GM23338 (cell line): Measurements from ENCODE around the gene SERTAD3. TPM values are rescaled to one million over a fixed set of nuclear protein-coding genes. Genes with fewer than 3 reads are reported as not detected.

ENCODE experiments used
- ATAC-seq: fragments of 200-7000 bp; cut with Tn5 transposase; 3 replicates; pipeline ENCODE4 v1.9.1; 2020
- DNase-seq: peaks from one replicate; pipeline ENCODE4 v3.0.0-alpha.2; 2015; ENCODE audit warnings: low spot score
- H2AFZ ChIP-seq: fragments of 200-600 bp; sonication (generic); 2 replicates; pipeline ENCODE4 v1.8.0; 2016; ENCODE audit warnings: antibody characterized with exemption, mild to moderate bottlenecking, moderate library complexity
- H3F3A ChIP-seq: fragments of 200-600 bp; sonication (generic); replicated peaks from 2 replicates; pipeline ENCODE4 v1.8.0; 2017; ENCODE audit warnings: antibody characterized with exemption, mixed run types, low read depth
- H3K27ac ChIP-seq: fragments of 200-600 bp; sonication (generic); 2 replicates; pipeline ENCODE4 v1.6.1; 2016; ENCODE audit warnings: low read depth
- H3K27me3 ChIP-seq: fragments of 200-600 bp; sonication (generic); 2 replicates; pipeline ENCODE4 v1.8.0; 2016; ENCODE audit warnings: mild to moderate bottlenecking, mixed run types, moderate library complexity; ENCODE audit not compliant: insufficient read depth
- H3K36me3 ChIP-seq: fragments of 200-600 bp; sonication (generic); 2 replicates; pipeline ENCODE4 v1.8.0; 2016; ENCODE audit warnings: mild to moderate bottlenecking; ENCODE audit not compliant: insufficient read depth
- H3K4me1 ChIP-seq: fragments of 200-600 bp; sonication (generic); 2 replicates; pipeline ENCODE4 v1.8.0; 2016; ENCODE audit warnings: mild to moderate bottlenecking, moderate library complexity; ENCODE audit not compliant: insufficient read depth
- H3K4me2 ChIP-seq: fragments of 200-600 bp; sonication (generic); 2 replicates; pipeline ENCODE4 v1.7.1; 2017; ENCODE audit warnings: mixed run types
- H3K4me3 ChIP-seq: fragments of 200-600 bp; sonication (generic); 2 replicates; pipeline ENCODE4 v1.6.1; 2016; ENCODE audit warnings: mixed run types
- H3K79me2 ChIP-seq: fragments of 200-600 bp; sonication (generic); replicated peaks from 2 replicates; pipeline ENCODE4 v1.8.0; 2017; ENCODE audit warnings: mild to moderate bottlenecking; ENCODE audit not compliant: insufficient read depth
- H3K9me2 ChIP-seq: fragments of 200-600 bp; sonication (generic); 2 replicates; pipeline ENCODE4 v1.8.0; 2017; ENCODE audit not compliant: insufficient read depth
- H4K20me1 ChIP-seq: fragments of 200-600 bp; sonication (generic); replicated peaks from 2 replicates; pipeline ENCODE4 v1.8.0; 2017; ENCODE audit warnings: mild to moderate bottlenecking; ENCODE audit not compliant: insufficient read depth
- H3K27ac Mint-ChIP-seq: 2 replicates; pipeline ENCODE4 v1.8.0; 2020; ENCODE audit warnings: inconsistent platforms, mild to moderate bottlenecking, moderate library complexity, mixed read lengths
- H3K27me3 Mint-ChIP-seq: 3 replicates; pipeline ENCODE4 v1.8.0; 2022; ENCODE audit warnings: low read depth, mild to moderate bottlenecking, moderate library complexity, mixed read lengths, inconsistent platforms; ENCODE audit not compliant: insufficient read depth, poor library complexity
- H3K36me3 Mint-ChIP-seq: 3 replicates; pipeline ENCODE4 v1.8.0; 2021; ENCODE audit warnings: low read depth, mild to moderate bottlenecking, inconsistent platforms, moderate library complexity, mixed read lengths
- H3K4me1 Mint-ChIP-seq: 3 replicates; pipeline ENCODE4 v1.8.0; 2020; ENCODE audit warnings: mild to moderate bottlenecking, inconsistent platforms, mixed read lengths
- H3K4me3 Mint-ChIP-seq: 3 replicates; pipeline ENCODE4 v1.8.0; 2021; ENCODE audit warnings: moderate library complexity, mild to moderate bottlenecking, inconsistent platforms, mixed read lengths
- H3K9me3 Mint-ChIP-seq: 3 replicates; pipeline ENCODE4 v1.8.0; 2020; ENCODE audit warnings: moderate library complexity, mild to moderate bottlenecking, inconsistent platforms, mixed read lengths
- CREB1 ChIP-seq: fragments of 250-450 bp; sonication (Bioruptor Pico); IDR thresholded peaks from 2 replicates; pipeline ENCODE4 v1.5.0; 2020; ENCODE audit warnings: low read depth, mild to moderate bottlenecking, moderate library complexity
- ETS1 ChIP-seq: IDR thresholded peaks from 2 replicates; pipeline ENCODE4 v1.6.1; 2016; ENCODE audit warnings: antibody characterized with exemption
- EZH2 ChIP-seq: fragments of 200-600 bp; sonication (generic); IDR thresholded peaks from one replicate; pipeline ENCODE4 v1.8.0; 2017; ENCODE audit warnings: antibody characterized with exemption, mild to moderate bottlenecking, low read depth; ENCODE audit not compliant: unreplicated experiment
- JUNB ChIP-seq: IDR thresholded peaks from one replicate; pipeline ENCODE4 v1.6.1; 2016; ENCODE audit warnings: antibody characterized with exemption; ENCODE audit not compliant: unreplicated experiment
- NANOG ChIP-seq: IDR thresholded peaks from 2 replicates; pipeline ENCODE4 v1.6.1; 2016; ENCODE audit warnings: antibody characterized with exemption, borderline replicate concordance
- POLR2AphosphoS5 ChIP-seq: IDR thresholded peaks from 2 replicates; pipeline ENCODE4 v1.6.1; 2016; ENCODE audit warnings: antibody characterized with exemption, low read depth
- REST ChIP-seq: IDR thresholded peaks from one replicate; pipeline ENCODE4 v1.6.1; 2018; ENCODE audit warnings: antibody characterized with exemption; ENCODE audit not compliant: unreplicated experiment
- STAT1 ChIP-seq: IDR thresholded peaks from one replicate; pipeline ENCODE4 v1.6.1; 2016; ENCODE audit warnings: antibody characterized with exemption; ENCODE audit not compliant: unreplicated experiment
- ZNF114 ChIP-seq: fragments of 250-450 bp; sonication (Bioruptor Pico); IDR thresholded peaks from 2 replicates; pipeline ENCODE4 v1.5.0; 2020; ENCODE audit warnings: mild to moderate bottlenecking, moderate library complexity
- ZNF331 ChIP-seq: fragments of 250-450 bp; sonication (Bioruptor Pico); IDR thresholded peaks from 2 replicates; pipeline ENCODE4 v1.5.0; 2020; ENCODE audit warnings: low read depth, mild to moderate bottlenecking, moderate library complexity
- polyA plus RNA-seq: library from polyadenylated mRNA; unstranded; fragments of >200 nt; fragmentation: Nextera tagmentation; extraction: Ambion mirVana; gene quantifications from 2 replicates; pipeline ENCODE4 v1.2.1, GENCODE V29; 2016
- total RNA-seq: library from RNA; depleted of rRNA; stranded (reverse); fragments of >200 nt; shearing (Covaris generic); gene quantifications from 2 replicates; pipeline ENCODE4 v1.2.3, GENCODE V29; 2014
- TF ChIP-seq, protein P1 (sequence below): fragments of 250-450 bp; sonication (Bioruptor Pico); IDR thresholded peaks from 2 replicates; pipeline ENCODE4 v1.5.0; 2020; ENCODE audit warnings: mild to moderate bottlenecking, moderate library complexity

SERTAD3 gene
- total and polyA plus RNA-seq, 2 experiments from 2014 or later = 15.4 to 24.1 TPM

DNA sequence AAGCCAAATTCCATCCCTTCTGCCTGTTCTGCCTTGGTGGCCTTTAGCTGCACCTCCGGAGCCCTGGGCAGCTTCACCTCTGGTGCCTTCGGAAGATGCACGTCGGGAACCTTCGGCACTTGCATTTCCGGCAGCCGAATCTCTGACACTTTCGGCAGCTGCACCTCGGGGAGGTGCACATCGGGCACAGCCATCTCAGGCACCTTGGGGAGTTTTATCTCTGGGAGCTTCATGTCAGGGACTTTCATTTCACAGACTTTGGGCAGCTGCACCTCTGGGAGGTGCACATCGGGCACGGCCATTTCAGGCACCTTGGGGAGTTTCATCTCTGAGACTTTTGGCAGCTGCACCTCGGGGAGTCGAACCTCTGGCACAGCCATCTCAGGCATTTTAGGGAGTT is 48.2 kb downstream of the SERTAD3 start:
- Mint-ChIP-seq H3K9me3 (no peaks in the 10 kb centered on the region; the same call in 2 of the 3 replicates), H3K4me3 (no peak overlapping the region), H3K4me1 (peaks cover 16% of the 10 kb centered on the region), H3K36me3 (no peaks in the 10 kb centered on the region), H3K27me3 (peaks cover 25% of the 10 kb centered on the region), H3K27ac (no peak overlapping the region)
- Histone ChIP-seq H3K4me2 (no peak overlapping the region), H3K9me2 (no peaks in the 10 kb centered on the region), H3K36me3 (no peaks in the 10 kb centered on the region), H3K27me3 (peaks cover 16% of the 10 kb centered on the region), H4K20me1 (no peaks in the 10 kb centered on the region), H3K4me1 (no peaks in the 10 kb centered on the region), H3K79me2 (no peaks in the 10 kb centered on the region), H3F3A (peaks cover 4% of the 10 kb centered on the region), H3K4me3 (no peak overlapping the region), H2AFZ (no peak overlapping the region), H3K27ac (no peak overlapping the region)
- no peak for ATAC-seq
- DNase-seq = no peak
- TF ChIP-seq POLR2AphosphoS5 = no peak
- no peak for TF ChIP-seq STAT1
- no peak for TF ChIP-seq ETS1
- TF ChIP-seq EZH2 = no peak
- no peak for TF ChIP-seq ZNF114 (CRISPR knock-in tag)
- TF ChIP-seq ZNF331 = no peak
- TF ChIP-seq JUNB = no peak
- no peak for TF ChIP-seq CREB1 (CRISPR knock-in tag)
- no peak for TF ChIP-seq NANOG

- DNase-seq (no peak), ATAC-seq (no peak)
- no peak overlapping the region for H3K27ac ChIP-seq
- no peaks in the 10 kb centered on the region for H3K36me3 Mint-ChIP-seq
- H3K27me3 ChIP-seq = peaks cover 14% of the 10 kb centered on the region
- no peak overlapping the region for H3K4me2 ChIP-seq
- H3K27me3 Mint-ChIP-seq = peaks cover 29% of the 10 kb centered on the region
- no peak overlapping the region for H3K4me3 ChIP-seq
- H3K9me2 ChIP-seq = no peaks in the 10 kb centered on the region
- H3K27ac Mint-ChIP-seq = no peak overlapping the region
- H3K4me1 Mint-ChIP-seq = peaks cover 20% of the 10 kb centered on the region
- no peaks in the 10 kb centered on the region for H4K20me1 ChIP-seq
- H2AFZ ChIP-seq = no peak overlapping the region
- no peaks in the 10 kb centered on the region; the same call in 1 of the 2 replicates for H3K4me1 ChIP-seq
- H3K9me3 Mint-ChIP-seq = no peaks in the 10 kb centered on the region; the same call in 2 of the 3 replicates
- H3K4me3 Mint-ChIP-seq = no peak overlapping the region
- H3K36me3 ChIP-seq = no peaks in the 10 kb centered on the region
- no peaks in the 10 kb centered on the region for H3K79me2 ChIP-seq
- peaks cover 4% of the 10 kb centered on the region for H3F3A ChIP-seq
- TF ChIP-seq, protein P1, sequence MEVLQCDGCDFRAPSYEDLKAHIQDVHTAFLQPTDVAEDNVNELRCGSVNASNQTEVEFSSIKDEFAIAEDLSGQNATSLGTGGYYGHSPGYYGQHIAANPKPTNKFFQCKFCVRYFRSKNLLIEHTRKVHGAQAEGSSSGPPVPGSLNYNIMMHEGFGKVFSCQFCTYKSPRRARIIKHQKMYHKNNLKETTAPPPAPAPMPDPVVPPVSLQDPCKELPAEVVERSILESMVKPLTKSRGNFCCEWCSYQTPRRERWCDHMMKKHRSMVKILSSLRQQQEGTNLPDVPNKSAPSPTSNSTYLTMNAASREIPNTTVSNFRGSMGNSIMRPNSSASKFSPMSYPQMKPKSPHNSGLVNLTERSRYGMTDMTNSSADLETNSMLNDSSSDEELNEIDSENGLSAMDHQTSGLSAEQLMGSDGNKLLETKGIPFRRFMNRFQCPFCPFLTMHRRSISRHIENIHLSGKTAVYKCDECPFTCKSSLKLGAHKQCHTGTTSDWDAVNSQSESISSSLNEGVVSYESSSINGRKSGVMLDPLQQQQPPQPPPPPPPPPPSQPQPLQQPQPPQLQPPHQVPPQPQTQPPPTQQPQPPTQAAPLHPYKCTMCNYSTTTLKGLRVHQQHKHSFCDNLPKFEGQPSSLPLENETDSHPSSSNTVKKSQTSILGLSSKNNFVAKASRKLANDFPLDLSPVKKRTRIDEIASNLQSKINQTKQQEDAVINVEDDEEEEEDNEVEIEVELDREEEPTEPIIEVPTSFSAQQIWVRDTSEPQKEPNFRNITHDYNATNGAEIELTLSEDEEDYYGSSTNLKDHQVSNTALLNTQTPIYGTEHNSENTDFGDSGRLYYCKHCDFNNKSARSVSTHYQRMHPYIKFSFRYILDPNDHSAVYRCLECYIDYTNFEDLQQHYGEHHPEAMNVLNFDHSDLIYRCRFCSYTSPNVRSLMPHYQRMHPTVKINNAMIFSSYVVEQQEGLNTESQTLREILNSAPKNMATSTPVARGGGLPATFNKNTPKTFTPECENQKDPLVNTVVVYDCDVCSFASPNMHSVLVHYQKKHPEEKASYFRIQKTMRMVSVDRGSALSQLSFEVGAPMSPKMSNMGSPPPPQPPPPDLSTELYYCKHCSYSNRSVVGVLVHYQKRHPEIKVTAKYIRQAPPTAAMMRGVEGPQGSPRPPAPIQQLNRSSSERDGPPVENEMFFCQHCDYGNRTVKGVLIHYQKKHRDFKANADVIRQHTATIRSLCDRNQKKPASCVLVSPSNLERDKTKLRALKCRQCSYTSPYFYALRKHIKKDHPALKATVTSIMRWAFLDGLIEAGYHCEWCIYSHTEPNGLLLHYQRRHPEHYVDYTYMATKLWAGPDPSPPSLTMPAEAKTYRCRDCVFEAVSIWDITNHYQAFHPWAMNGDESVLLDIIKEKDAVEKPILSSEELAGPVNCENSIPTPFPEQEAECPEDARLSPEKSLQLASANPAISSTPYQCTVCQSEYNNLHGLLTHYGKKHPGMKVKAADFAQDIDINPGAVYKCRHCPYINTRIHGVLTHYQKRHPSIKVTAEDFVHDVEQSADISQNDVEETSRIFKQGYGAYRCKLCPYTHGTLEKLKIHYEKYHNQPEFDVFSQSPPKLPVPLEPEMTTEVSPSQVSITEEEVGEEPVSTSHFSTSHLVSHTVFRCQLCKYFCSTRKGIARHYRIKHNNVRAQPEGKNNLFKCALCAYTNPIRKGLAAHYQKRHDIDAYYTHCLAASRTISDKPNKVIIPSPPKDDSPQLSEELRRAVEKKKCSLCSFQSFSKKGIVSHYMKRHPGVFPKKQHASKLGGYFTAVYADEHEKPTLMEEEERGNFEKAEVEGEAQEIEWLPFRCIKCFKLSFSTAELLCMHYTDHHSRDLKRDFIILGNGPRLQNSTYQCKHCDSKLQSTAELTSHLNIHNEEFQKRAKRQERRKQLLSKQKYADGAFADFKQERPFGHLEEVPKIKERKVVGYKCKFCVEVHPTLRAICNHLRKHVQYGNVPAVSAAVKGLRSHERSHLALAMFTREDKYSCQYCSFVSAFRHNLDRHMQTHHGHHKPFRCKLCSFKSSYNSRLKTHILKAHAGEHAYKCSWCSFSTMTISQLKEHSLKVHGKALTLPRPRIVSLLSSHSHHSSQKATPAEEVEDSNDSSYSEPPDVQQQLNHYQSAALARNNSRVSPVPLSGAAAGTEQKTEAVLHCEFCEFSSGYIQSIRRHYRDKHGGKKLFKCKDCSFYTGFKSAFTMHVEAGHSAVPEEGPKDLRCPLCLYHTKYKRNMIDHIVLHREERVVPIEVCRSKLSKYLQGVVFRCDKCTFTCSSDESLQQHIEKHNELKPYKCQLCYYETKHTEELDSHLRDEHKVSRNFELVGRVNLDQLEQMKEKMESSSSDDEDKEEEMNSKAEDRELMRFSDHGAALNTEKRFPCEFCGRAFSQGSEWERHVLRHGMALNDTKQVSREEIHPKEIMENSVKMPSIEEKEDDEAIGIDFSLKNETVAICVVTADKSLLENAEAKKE (CRISPR knock-in tag) = no peak
- TF ChIP-seq REST (no peak), ZNF331 (no peak), POLR2AphosphoS5 (no peak), EZH2 (no peak), NANOG (no peak), STAT1 (no peak)
These were observed 49.3 kb downstream of the SERTAD3 start for GRCh38 chr19:40394816-40395210.
